ENCODE measurements around the gene SPARCL1.

Gene SPARCL1

GRCh38 chr4:87542734-87543312, 13.6 kb upstream of the SPARCL1 start:
- TF ChIP-seq TAF1 (IDR thresholded peaks at IDR 0.05; ENCODE audit: borderline replicate concordance, insufficient read depth, low read length) (no peak), SIN3A (IDR thresholded peaks at IDR 0.05; ENCODE audit: borderline replicate concordance, insufficient read depth, low read length) (no peak), FOXP2 (optimal IDR thresholded peaks at IDR 0.05; ENCODE audit: borderline replicate concordance, extremely low read depth, extremely low read length, insufficient read depth) (no peak), REST (IDR thresholded peaks at IDR 0.05; ENCODE audit: insufficient read depth in 1 of 2, low read depth in 2 of 2, low read length in 2 of 2) (no peak), POLR2AphosphoS5 (IDR thresholded peaks at IDR 0.05; ENCODE audit: low read depth, low read length) (no peak)

GRCh38 chr4:87541956-87542709, 13.0 kb upstream of the SPARCL1 start:
- no peak for TF ChIP-seq POLR2AphosphoS5 (IDR thresholded peaks at IDR 0.05; ENCODE audit: low read depth, low read length)
- TF ChIP-seq TAF1 (IDR thresholded peaks at IDR 0.05; ENCODE audit: borderline replicate concordance, insufficient read depth, low read length) = no peak
- no peak for TF ChIP-seq REST (IDR thresholded peaks at IDR 0.05; ENCODE audit: insufficient read depth in 1 of 2, low read depth in 2 of 2, low read length in 2 of 2)
- no peak for TF ChIP-seq SIN3A (IDR thresholded peaks at IDR 0.05; ENCODE audit: borderline replicate concordance, insufficient read depth, low read length)
- TF ChIP-seq FOXP2 (optimal IDR thresholded peaks at IDR 0.05; ENCODE audit: borderline replicate concordance, extremely low read depth, extremely low read length, insufficient read depth) = no peak

GRCh38 chr4:87541521-87541920, 12.3 kb upstream of the SPARCL1 start:
- no peak for TF ChIP-seq POLR2AphosphoS5 (IDR thresholded peaks at IDR 0.05; ENCODE audit: low read depth, low read length)
- TF ChIP-seq SIN3A (IDR thresholded peaks at IDR 0.05; ENCODE audit: borderline replicate concordance, insufficient read depth, low read length) = no peak
- no peak for TF ChIP-seq REST (IDR thresholded peaks at IDR 0.05; ENCODE audit: insufficient read depth in 1 of 2, low read depth in 2 of 2, low read length in 2 of 2)
- TF ChIP-seq FOXP2 (optimal IDR thresholded peaks at IDR 0.05; ENCODE audit: borderline replicate concordance, extremely low read depth, extremely low read length, insufficient read depth) = no peak
- TF ChIP-seq TAF1 (IDR thresholded peaks at IDR 0.05; ENCODE audit: borderline replicate concordance, insufficient read depth, low read length) = no peak

- TF ChIP-seq TAF1 (IDR thresholded peaks at IDR 0.05; ENCODE audit: borderline replicate concordance, insufficient read depth, low read length) = no peak
- TF ChIP-seq SIN3A (IDR thresholded peaks at IDR 0.05; ENCODE audit: borderline replicate concordance, insufficient read depth, low read length) = no peak
- TF ChIP-seq POLR2AphosphoS5 (IDR thresholded peaks at IDR 0.05; ENCODE audit: low read depth, low read length) = no peak
- TF ChIP-seq REST (IDR thresholded peaks at IDR 0.05; ENCODE audit: insufficient read depth in 1 of 2, low read depth in 2 of 2, low read length in 2 of 2) = no peak
- TF ChIP-seq FOXP2 (optimal IDR thresholded peaks at IDR 0.05; ENCODE audit: borderline replicate concordance, extremely low read depth, extremely low read length, insufficient read depth) = no peak
These were observed 11.2 kb upstream of the SPARCL1 start for GRCh38 chr4:87540146-87541058.

Data from PFSK-1 (cell line).